Peyer's patch (tissue), 4 donors: Measurements from ENCODE around the gene TEX101.

Experiments used
- CTCF ChIP-seq, 6 experiments: fragments of 450-650 bp in 4 of 6; fragments of 200-600 bp in 2 of 6; sonication (generic) in 1 of 6; IDR thresholded peaks; one replicate each; pipeline ENCODE4 v1.5.1; 2017 to 2019; ENCODE audit warnings: antibody characterized with exemption in 6 of 6, mild to moderate bottlenecking in 3 of 6, moderate library complexity in 1 of 6
- POLR2A ChIP-seq, 2 donors: fragments of 450-650 bp; IDR thresholded peaks; one replicate each; pipeline ENCODE4 v1.5.1; 2017; ENCODE audit warnings: antibody characterized with exemption in 2 of 2, mild to moderate bottlenecking in 2 of 2, moderate library complexity in 2 of 2

GRCh38 chr19:43454031-43454430, 39.3 kb downstream of the TEX101 start:
- TF ChIP-seq CTCF (IDR thresholded peaks at IDR 0.05) (no peak), POLR2A (IDR thresholded peaks at IDR 0.05) (no peak)
